ENCODE results near the gene CRELD1. TPM values are rescaled to one million over a fixed set of nuclear protein-coding genes. Genes with fewer than 3 reads are reported as not detected.

The CRELD1 gene
- total and polyA plus RNA-seq, 9 of the 15 experiments (the other 6 are each of a cell fraction or from before 2014, with no cell fraction given), result 3.3 to 25.8 (median 16.5) TPM

GRCh38 chr3:9933561-9934234 is at the start of gene CRELD1 (continued):
- TF ChIP-seq HMGXB4 (CRISPR knock-in tag; IDR thresholded peaks at IDR 0.05) (no peak), MYC (IDR thresholded peaks at IDR 0.05; ENCODE audit: low read depth, low read length) (peak; percentile 84), MYC (CRISPR knock-in tag; IDR thresholded peaks at IDR 0.05; ENCODE audit: borderline replicate concordance, low read depth) (peak; percentile 73; the same call in 1 of the 2 replicates), SMAD3 (CRISPR knock-in tag; conservative IDR thresholded peaks at IDR 0.05) (no peak), PTBP1 (IDR thresholded peaks at IDR 0.05; ENCODE audit: low read depth, low read length) (no peak), USF2 (CRISPR knock-in tag; IDR thresholded peaks at IDR 0.05) (peak; percentile 54; the same call in 1 of the 2 replicates), ZBTB11 (CRISPR knock-in tag; IDR thresholded peaks at IDR 0.05) (peak in 1 of 3 experiments; percentile 53; a peak in 1 of 6 replicates), DPF2 (IDR thresholded peaks at IDR 0.05) (peak; percentile 51), U2AF1 (optimal IDR thresholded peaks at IDR 0.05; ENCODE audit: low read depth, low read length) (no peak), ZNF316 (IDR thresholded peaks at IDR 0.05) (no peak), ZNF830 (CRISPR knock-in tag; IDR thresholded peaks at IDR 0.05) (no peak), XRCC5 (IDR thresholded peaks at IDR 0.05; ENCODE audit: low read depth, low read length) (no peak), DIDO1 (tag; IDR thresholded peaks at IDR 0.05; ENCODE audit: low read depth) (no peak), IFI16 (CRISPR knock-in tag; IDR thresholded peaks at IDR 0.05) (no peak), ZNF449 (CRISPR knock-in tag; IDR thresholded peaks at IDR 0.05) (no peak), ZNF280A (IDR thresholded peaks at IDR 0.05; ENCODE audit: low read depth, partially characterized antibody) (no peak), ZNF507 (tag; conservative IDR thresholded peaks at IDR 0.05) (no peak)
